ENCODE measurements around the gene HTR2C.
"Not testable (repeated sequence)": the region's sequence is repeated elsewhere in the genome, so short reads cannot be mapped to it uniquely, and the experiment has no call there.

The HTR2C gene

GRCh38 chrX:114715096-114715495, 131.2 kb downstream of the HTR2C start:
- no peak for DNase-seq (ENCODE audit: low spot score)

DNA sequence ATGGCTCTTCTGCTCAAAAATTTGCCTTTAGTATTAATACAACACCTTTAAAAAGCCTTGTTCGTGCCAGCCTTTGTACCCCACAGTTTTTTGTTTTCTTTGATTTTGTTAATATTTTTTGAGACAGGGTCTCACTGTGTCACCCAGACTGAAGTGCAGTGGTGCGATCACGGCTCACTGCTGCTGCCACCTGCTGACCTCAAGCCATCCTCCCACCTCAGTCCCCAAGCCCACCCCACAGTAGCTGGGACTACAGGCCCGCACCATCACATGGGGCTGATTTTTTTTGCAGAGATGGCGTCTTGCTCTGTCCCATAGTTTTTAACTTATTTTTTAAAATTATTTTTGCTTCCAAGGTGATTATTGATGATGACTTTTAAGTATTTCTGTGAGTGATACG, 134.0 kb downstream of the HTR2C start:
- no peak for DNase-seq (ENCODE audit: low spot score)

- no peak for DNase-seq (ENCODE audit: low spot score)
Observed at GRCh38 chrX:114766541-114766940, 182.7 kb downstream of the HTR2C start.

DNA sequence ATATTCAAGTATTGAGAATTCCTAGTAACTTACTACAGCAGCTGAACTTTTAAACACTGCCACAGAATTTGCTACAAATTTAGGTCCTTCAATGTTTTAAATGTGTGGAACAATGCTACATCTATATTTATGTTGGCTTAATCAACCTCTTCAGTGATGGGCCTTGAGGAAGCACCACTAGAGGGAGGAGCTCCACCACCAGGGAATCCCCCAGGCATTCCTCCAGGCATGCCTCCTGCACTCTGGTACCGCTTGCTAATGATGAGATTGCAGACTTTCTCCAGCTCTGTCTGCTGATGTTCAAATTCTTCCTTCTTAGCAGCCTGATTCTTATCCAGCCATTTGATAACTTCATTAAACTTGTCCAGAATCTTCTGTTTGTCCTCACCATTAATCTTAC, 190.8 kb downstream of the HTR2C start:
- DNase-seq (ENCODE audit: low spot score): no peak

GRCh38 chrX:114782925-114783324, 199.0 kb downstream of the HTR2C start:
- no peak for DNase-seq (ENCODE audit: low spot score)

DNA sequence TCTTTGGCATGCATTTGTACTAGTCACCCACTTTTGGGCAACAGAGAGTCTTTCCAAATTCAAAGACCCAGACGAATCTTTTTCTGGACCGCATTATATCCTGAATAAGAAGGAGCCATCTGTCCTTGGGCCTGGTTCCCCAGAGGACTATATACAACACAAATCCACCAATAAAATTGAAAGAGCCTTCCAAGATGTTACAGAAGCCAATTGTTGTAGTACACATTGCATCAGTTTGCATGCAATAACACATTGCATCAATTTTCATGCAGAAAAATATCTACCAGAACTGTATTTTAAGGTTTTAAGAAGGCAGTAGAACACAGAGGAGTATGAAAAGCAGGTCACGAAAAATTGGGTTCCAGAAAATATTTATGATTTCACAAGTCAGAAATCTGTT, 203.2 kb downstream of the HTR2C start:
- DNase-seq (ENCODE audit: low spot score): no peak

GRCh38 chrX:114797494-114797893, 213.6 kb downstream of the HTR2C start:
- DNase-seq (ENCODE audit: low spot score): no peak

- no peak for DNase-seq (ENCODE audit: low spot score)
Observed at GRCh38 chrX:114798907-114799306, 215.0 kb downstream of the HTR2C start.

DNA sequence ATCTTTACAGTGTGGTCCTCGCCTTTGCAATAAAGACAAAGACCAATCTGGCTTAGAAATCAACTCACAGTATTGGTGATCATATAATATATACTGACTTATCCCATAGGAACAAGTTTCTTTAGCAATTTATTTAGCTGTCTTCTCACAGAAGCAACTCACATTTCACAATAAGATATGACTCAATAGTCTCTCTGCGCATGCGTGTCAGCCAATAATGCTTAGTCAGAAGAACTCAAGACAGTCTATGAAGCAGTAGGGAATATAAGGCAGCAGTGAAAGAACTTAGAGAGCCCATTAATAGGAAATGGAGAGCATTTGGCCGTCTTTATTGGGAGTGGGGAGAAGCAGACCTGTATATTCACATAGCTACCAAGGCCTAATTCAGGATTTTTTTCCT, 216.8 kb downstream of the HTR2C start:
- DNase-seq (ENCODE audit: low spot score): no peak

- no peak for DNase-seq (ENCODE audit: low spot score)
Observed at GRCh38 chrX:114819509-114819908, 235.6 kb downstream of the HTR2C start.

DNA sequence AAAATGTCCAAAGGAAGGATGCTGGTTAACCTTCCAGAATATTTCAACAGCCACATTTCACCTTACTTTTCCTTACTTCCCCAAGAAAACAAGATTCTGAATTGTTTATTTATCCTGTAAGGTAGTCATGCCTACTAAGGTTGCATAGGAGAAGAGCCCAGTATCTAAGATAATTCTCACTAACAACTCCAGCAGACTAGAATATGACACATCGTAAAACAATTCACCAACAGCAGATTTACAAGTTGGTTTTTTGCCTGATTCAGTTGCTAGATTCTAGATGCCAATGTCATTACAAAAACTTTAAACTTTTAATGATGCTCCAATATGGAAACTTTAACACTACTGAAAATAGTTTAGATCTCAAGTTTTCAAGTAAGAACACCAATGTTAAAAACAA, 257.2 kb downstream of the HTR2C start:
- no peak for DNase-seq (ENCODE audit: low spot score)

DNA sequence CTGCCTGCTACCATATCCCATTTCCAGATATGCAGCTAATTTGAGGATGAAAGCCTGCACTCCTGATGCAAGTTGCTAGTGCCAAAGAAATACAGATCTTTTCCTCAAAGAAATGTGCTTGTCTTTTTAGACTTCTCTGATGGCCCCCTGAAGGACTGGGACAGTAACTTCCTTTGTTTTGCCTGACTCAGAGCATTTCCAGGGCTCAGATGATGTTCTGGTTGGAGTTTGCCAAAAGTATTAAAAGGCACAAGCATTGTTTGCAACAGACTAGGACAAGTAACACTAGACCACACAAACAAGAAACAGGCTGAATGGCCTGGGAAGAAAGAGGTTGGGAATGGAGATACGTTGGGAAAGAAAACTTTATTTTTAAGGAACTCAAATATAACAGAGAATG, 258.3 kb downstream of the HTR2C start:
- no peak for DNase-seq (ENCODE audit: low spot score)

DNA sequence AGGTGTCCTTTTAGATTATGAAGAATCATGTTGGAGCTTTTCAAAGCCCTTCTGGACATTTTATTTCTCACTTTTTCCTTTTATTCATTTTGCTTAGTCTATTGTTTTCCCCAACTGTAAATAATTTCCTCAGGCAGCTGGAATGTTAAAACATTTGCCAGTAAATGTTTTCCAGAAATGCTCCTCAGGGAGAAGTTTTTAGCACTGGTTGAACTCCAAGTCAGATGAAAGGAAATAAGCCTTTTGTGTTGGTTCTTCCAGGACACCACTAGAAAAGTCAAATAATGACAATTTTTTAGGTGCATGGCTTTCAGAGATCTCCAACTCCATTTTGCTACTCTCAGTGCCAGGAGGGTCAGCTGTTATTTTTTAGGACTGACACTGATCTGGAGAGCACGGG, 305.6 kb downstream of the HTR2C start:
- no peak for DNase-seq (ENCODE audit: low spot score)

DNA sequence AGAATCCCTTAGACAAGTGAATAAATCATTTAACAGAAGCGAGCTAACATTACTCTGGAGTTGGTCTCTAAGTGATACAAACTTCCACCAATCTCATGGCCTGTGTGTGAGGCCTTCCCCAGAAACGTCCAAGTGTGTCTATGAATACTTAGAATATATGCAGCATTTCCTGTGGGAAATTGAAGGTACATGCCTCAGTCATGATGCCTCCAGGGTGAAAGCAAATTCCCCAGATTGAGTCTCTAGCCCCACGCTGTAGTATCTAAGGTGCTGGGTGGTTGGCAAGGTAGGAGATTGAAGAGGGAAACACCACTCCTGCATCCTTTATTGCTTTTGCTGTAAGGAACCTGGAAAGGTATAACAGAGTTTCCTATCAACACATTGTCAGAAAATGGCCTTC, 319.7 kb downstream of the HTR2C start:
- no peak for DNase-seq (ENCODE audit: low spot score)

GRCh38 chrX:114905251-114905650, 321.4 kb downstream of the HTR2C start:
- no peak for DNase-seq (ENCODE audit: low spot score)

DNA sequence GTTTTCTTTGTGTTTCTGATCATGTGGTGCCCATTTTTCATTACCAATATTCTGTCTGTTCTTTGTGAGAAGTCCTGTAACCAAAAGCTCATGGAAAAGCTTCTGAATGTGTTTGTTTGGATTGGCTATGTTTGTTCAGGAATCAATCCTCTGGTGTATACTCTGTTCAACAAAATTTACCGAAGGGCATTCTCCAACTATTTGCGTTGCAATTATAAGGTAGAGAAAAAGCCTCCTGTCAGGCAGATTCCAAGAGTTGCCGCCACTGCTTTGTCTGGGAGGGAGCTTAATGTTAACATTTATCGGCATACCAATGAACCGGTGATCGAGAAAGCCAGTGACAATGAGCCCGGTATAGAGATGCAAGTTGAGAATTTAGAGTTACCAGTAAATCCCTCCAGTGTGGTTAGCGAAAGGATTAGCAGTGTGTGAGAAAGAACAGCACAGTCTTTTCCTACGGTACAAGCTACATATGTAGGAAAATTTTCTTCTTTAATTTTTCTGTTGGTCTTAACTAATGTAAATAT, 323.2 kb downstream of the HTR2C start:
- DNase-seq (ENCODE audit: low spot score): no peak

DNA sequence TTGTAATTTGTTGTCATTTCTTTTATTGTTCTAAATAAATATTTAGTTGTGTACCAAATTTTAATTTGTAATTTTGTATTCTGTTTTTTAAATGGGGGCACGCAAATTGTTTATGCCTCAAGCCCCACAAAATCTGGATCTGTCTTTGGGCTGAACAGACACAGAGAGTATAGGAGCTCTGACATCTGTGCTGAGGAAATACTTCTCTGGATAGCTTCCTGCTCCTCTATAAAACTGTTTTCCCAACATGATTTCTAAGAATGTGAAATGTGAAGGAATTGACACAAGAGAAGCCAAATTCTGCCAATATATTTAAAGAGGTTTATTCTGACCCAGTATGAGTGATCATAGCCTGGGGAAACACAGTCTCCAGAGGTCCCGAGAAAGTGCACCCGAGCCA, 340.5 kb downstream of the HTR2C start:
- DNase-seq (ENCODE audit: low spot score): no peak

GRCh38 chrX:114924856-114925255, 341.0 kb downstream of the HTR2C start:
- no peak for DNase-seq (ENCODE audit: low spot score)

- no peak for DNase-seq (ENCODE audit: low spot score)
Observed at GRCh38 chrX:114930227-114930626, 346.3 kb downstream of the HTR2C start.

DNA sequence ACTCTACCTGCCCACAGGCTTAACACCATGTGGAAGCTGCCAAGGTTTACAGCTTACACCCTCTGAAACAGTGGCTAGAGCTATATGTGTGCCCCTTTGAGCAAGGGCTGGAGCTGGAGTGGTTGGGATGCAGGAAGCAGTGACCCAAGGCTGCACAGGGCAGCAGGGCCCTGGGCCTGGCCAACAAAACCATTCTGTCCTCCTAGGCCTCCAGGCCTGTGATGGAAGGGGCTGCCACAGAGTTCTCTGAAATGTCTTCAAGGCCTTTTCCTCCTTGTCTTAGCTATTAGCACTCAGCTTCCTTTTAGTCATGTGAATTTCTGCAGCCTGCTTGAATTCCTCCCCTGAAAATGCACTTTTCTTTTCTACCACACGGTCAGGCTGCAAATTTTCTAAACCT, 348.7 kb downstream of the HTR2C start:
- DNase-seq (ENCODE audit: low spot score): no peak

DNA sequence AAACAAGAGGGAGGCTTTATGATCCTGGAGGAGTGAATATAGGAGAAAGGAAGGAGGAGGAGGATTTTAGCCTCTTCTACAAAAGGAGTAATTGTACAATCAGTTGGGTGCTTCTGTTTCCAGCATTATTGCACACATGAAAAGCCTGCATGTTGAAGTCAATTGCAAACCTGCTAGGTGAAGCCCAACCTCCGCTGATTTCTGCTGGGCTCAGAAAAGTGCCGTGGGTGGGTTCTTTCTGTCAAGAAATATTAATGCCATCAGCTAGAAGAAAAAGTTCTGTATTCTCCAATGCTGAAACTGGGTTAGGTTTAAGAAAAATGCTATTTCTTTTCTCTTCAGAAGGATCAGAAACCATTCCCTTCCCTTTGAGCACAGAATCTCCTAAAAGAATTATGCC, 349.4 kb downstream of the HTR2C start:
- DNase-seq (ENCODE audit: low spot score): not testable (repeated sequence)

GRCh38 chrX:114937090-114937489, 353.2 kb downstream of the HTR2C start:
- not testable (repeated sequence) for DNase-seq (ENCODE audit: low spot score)

DNA sequence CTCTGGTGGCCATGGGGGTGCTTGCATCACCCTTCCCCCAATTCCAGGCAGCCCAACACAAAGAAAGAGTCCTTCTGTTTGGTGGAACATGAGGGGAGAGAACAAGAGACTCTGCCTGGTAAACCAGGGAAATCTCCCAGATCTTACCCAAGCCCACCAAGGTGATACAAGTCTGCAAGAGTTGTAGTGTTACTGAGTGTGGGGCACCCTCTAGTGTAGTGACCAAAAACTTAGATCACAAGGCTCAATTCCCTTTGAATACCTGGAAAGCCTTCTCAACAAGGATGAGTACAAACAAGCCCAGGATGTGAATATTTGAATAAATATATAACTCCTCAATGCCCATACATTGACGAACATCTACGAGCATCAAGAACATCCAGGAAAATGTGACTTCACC, 368.8 kb downstream of the HTR2C start:
- no peak for DNase-seq (ENCODE audit: low spot score)

Measured in HuH-7.5 (cell line).